Motor neuron (in vitro differentiated cells): Measurements from ENCODE around the gene SERBP1. TPM values are rescaled to one million over a fixed set of nuclear protein-coding genes. Genes with fewer than 3 reads are reported as not detected.
"Not testable (repeated sequence)": the region's sequence is repeated elsewhere in the genome, so short reads cannot be mapped to it uniquely, and the experiment has no call there.

Source experiments
- ATAC-seq, 8 experiments: fragments of 200-7000 bp; cut with Tn5 transposase; replicated peaks in 6 of 8; 2 replicates each; pipeline ENCODE4 v1.8.0; 2021; ENCODE audit warnings: mild to moderate bottlenecking in 8 of 8, moderate library complexity in 8 of 8
- H3K27ac ChIP-seq, 2 donors: fragments of 250-450 bp; sonication (Bioruptor Pico); 2 replicates each; pipeline ENCODE4 v1.9.0; 2021; ENCODE audit warnings: antibody characterized with exemption in 2 of 2, mild to moderate bottlenecking in 2 of 2, moderate library complexity in 1 of 2
- H3K4me1 ChIP-seq, 2 donors: fragments of 250-450 bp; sonication (Bioruptor Pico); replicated peaks in 1 of 2; 2 replicates each; pipeline ENCODE4 v1.6.1; 2021; ENCODE audit warnings: antibody characterized with exemption in 2 of 2, mild to moderate bottlenecking in 2 of 2, moderate library complexity in 1 of 2
- H3K4me3 ChIP-seq, 5 donors: fragments of 250-450 bp; sonication (Bioruptor Pico); 2 replicates each; pipeline ENCODE4 v1.9.0; 2021; ENCODE audit warnings: antibody characterized with exemption in 5 of 5, mild to moderate bottlenecking in 5 of 5, moderate library complexity in 4 of 5
- WGBS, 10 experiments: fragments of 450-650 bp; shearing (Covaris generic); methylation state at CpG; one replicate each; pipeline ENCODE4 v1.0.0; 2022; 5-methylcytosine and 5-hydroxymethylcytosine counted together
- in situ Hi-C, 9 experiments: fragments of 400-800 bp; cut with MboI; loops; one replicate each; pipeline ENCODE4 v1.15.0; 2021; ENCODE audit warnings: low sequenced_read_pairs in 9 of 9, low pct_unique_long_range_greater_than_20kb in 2 of 9; ENCODE audit not compliant: unreplicated experiment in 9 of 9
- total RNA-seq, 8 experiments: library from RNA; unstranded; fragments of 300-600 nt; gene quantifications; 2 replicates each; pipeline versions ENCODE4 v1.2.3 to v1.2.4, GENCODE V29; 2022

SERBP1 gene
- total RNA-seq, 8 experiments from 2014 or later, result 165 to 506 (median 316) TPM

DNA sequence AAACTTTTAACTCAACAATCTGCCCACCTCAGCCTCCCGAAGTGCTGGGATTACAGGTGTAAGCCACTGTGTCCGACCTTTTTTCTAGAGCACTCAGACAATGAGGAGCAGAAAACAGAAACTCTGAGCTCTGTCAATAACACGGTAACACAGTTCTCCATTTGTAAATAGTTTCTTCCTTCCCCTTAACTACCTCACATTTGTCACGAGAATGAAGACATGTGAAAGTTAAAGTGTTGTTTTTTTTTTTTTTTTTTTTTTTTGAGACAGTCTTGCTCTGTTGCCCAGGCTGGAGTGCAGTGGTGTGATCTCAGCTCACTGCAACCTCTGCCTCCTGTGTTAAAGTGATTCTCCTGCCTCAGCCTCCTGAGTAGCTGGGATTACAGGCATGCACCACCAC lies 12.5 kb downstream of the SERBP1 start:
- ATAC-seq, H3K27ac ChIP-seq, H3K4me3 ChIP-seq, in situ Hi-C loops, H3K4me1 ChIP-seq: not testable (repeated sequence)
- 88 to 100% (median 94%) methylated on average over 1 to 4 of the region's 4 CpGs; no CpG with 5 or more reads in 2 of the 10 experiments for WGBS, 10 experiments

- Histone ChIP-seq H3K27ac (no peak overlapping the region), H3K4me3 (no peak overlapping the region), H3K4me1 (no peaks in the 10 kb centered on the region)
- ATAC-seq, result no peak
- WGBS, 10 experiments, result 80 to 100% (median 96%) methylated on average over 1 to 13 of the region's 13 CpGs; no CpG with 5 or more reads in 1 of the 10 experiments
- in situ Hi-C loops, result no loop called here
These were observed 15.2 kb downstream of the SERBP1 start for GRCh38 chr1:67415041-67415440.

- in situ Hi-C loops, result no loop called here
- ATAC-seq, result no peak
- no peak overlapping the region for H3K4me3 ChIP-seq
- H3K4me1 ChIP-seq, result no peaks in the 10 kb centered on the region
- 91 to 100% (median 100%) methylated on average over 1 to 2 of the region's 2 CpGs; no CpG with 5 or more reads in 1 of the 10 experiments for WGBS, 10 experiments
- H3K27ac ChIP-seq, result no peak overlapping the region
These were observed 15.6 kb downstream of the SERBP1 start for GRCh38 chr1:67414574-67414973.

DNA sequence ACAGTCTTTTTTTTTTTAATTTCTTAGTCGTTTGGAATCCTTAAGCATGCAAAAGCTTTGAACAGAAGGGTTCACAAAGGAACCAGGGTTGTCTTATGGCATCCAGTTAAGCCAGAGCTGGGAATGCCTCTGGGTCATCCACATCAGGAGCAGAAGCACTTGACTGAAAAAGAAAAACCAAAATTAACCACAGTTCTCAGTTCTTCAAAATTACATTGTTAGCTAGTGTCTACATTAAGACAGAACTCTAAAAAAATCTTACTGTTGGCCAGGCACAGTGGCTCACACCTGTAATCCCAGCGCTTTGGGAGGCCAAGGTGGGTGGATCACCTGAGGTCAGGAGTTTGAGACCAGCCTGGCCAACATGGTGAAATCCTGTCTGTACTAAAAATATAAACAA lies 17.1 kb downstream of the SERBP1 start:
- H3K4me3 ChIP-seq, H3K4me1 ChIP-seq, ATAC-seq, H3K27ac ChIP-seq, in situ Hi-C loops: not testable (repeated sequence)
- 0 to 100% (median 92%) methylated on average over 1 to 2 of the region's 2 CpGs; no CpG with 5 or more reads in 5 of the 10 experiments for WGBS, 10 experiments

- Histone ChIP-seq H3K4me3 (no peak overlapping the region), H3K27ac (no peak overlapping the region), H3K4me1 (no peaks in the 10 kb centered on the region)
- in situ Hi-C loops, result no loop called here
- WGBS, 10 experiments, result 86 to 100% (median 100%) methylated on average over 1 of the region's 1 CpG; no CpG with 5 or more reads in 2 of the 10 experiments
- no peak for ATAC-seq
These were observed 22.1 kb downstream of the SERBP1 start for GRCh38 chr1:67408148-67408547.

- no peak for ATAC-seq
- Histone ChIP-seq H3K4me3 (no peak overlapping the region), H3K4me1 (no peaks in the 10 kb centered on the region), H3K27ac (no peak overlapping the region)
- in situ Hi-C loops, result no loop called here
- WGBS, 10 experiments, result 23 to 100% (median 96%) methylated on average over 1 to 5 of the region's 5 CpGs
These were observed 22.7 kb downstream of the SERBP1 start for GRCh38 chr1:67407498-67407897.

DNA sequence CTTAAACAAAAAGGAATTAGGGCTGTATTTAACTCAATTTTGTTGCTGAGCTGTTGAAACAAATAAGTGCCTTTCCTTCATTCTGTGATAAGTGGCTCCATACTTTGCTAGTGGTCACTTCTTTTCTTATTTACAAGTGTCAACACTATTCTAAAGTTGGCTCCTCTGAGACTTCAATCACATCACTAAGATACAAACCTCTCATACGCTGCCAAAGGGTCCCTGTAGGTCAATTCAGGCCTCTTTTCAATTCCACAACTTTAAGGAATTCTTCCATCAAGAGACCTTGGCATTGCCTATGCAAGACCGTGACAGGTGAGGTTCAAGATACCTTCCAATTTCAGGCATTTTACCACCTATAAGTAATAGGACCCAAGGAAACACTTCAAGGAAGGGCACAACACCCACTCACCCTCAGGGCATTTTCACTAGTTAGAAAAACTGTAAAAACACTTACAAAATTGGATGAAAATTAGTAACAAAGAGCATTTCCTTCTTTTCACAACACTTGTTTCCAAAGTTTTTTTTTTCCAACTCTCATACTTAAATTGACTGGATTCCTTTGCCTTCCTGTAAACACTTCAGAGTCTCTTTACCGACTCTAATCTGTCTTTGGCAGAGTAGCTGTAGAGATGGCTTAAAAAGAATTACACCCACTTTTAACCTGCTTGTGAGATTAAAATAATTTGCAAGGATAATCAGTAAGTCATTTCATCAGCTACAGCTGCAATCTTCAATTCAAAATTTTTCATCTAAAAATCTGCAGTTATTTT lies 24.5 kb downstream of the SERBP1 start:
- Histone ChIP-seq H3K4me1 (no peaks in the 10 kb centered on the region), H3K27ac (no peak overlapping the region), H3K4me3 (no peak overlapping the region)
- in situ Hi-C loops, result no loop called here
- ATAC-seq, result peak in 1 of 8 experiments; percentile 11
- 50 to 100% (median 81%) methylated on average over 1 to 3 of the region's 3 CpGs for WGBS, 10 experiments

GRCh38 chr1:67404212-67404620 lies 26.0 kb downstream of the SERBP1 start:
- Histone ChIP-seq H3K4me3 (no peak overlapping the region), H3K4me1 (no peaks in the 10 kb centered on the region), H3K27ac (no peak overlapping the region)
- WGBS, 10 experiments, result 24 to 96% (median 72%) methylated on average over 2 to 5 of the region's 5 CpGs; no CpG with 5 or more reads in 2 of the 10 experiments
- in situ Hi-C loops, result no loop called here
- ATAC-seq, result peak in 7 of 8 experiments; percentile 35 to 68 (median 53)

DNA sequence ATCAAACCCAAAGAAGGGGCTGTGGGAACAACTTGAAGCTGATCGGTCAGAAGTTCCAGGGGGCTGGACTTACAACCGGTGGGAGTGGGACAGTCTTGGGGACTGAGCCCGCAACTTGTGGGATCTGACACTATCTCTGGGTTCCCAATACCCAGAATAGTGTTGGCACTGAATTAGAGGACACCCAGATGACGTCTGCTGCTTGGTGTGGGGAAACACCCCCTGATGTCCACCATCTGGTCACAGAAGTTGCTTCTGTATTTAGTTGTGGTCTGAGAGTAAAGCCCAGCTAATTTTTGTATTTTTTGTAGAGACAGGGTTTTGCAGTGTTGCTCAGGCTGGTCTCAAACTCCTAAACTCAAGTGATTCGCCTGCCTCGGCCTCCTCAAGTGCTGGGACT lies 28.8 kb downstream of the SERBP1 start:
- WGBS, 10 experiments, result 93 to 100% (median 97%) methylated on average over 1 to 6 of the region's 6 CpGs; no CpG with 5 or more reads in 5 of the 10 experiments
- peaks cover 0 to 3% of the 10 kb centered on the region in 2 donors for H3K4me1 ChIP-seq
- peak in 1 of 8 experiments; percentile 2 for ATAC-seq
- no peak overlapping the region for H3K4me3 ChIP-seq
- H3K27ac ChIP-seq, result no peak overlapping the region
- in situ Hi-C loops, result no loop called here

DNA sequence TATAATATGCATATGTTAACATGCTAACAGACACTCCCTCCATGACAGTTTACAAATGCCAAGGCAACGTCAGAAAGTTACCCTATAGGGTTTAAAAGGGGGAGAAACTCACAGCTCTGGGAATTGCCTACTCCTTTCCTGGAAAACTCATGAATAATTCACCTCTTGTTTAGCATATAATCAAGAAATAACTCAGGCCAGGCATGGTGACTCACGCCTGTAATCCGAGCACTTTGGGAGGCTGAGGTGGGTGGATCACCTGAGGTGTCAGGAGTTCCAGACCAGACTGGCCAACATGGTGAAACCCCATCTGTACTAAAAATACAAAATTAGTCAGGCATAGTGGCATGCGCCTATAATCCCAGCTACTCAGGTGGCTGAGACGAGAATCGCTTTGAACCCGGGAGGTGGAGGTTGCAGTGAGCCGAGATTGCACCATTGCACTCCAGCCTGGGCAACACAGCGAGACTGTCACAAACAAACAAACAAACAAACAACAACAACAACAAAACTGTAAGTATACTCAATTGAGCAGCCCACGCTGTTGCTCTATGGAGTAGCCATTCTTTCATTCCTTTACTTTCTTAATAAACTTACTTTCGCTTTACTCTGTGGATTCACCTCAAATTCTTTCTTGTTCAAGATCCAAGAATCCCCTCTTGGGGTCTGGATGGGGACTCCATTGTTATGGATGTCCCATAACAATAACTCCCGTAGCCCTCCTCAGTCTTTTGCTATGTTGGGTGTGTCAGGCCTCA lies 30.0 kb downstream of the SERBP1 start:
- H3K27ac ChIP-seq, in situ Hi-C loops, H3K4me3 ChIP-seq, H3K4me1 ChIP-seq: not testable (repeated sequence)
- 66 to 100% (median 85%) methylated on average over 1 to 12 of the region's 12 CpGs for WGBS, 10 experiments
- peak in 4 of 8 experiments; percentile 10 to 86 (median 68) for ATAC-seq

DNA sequence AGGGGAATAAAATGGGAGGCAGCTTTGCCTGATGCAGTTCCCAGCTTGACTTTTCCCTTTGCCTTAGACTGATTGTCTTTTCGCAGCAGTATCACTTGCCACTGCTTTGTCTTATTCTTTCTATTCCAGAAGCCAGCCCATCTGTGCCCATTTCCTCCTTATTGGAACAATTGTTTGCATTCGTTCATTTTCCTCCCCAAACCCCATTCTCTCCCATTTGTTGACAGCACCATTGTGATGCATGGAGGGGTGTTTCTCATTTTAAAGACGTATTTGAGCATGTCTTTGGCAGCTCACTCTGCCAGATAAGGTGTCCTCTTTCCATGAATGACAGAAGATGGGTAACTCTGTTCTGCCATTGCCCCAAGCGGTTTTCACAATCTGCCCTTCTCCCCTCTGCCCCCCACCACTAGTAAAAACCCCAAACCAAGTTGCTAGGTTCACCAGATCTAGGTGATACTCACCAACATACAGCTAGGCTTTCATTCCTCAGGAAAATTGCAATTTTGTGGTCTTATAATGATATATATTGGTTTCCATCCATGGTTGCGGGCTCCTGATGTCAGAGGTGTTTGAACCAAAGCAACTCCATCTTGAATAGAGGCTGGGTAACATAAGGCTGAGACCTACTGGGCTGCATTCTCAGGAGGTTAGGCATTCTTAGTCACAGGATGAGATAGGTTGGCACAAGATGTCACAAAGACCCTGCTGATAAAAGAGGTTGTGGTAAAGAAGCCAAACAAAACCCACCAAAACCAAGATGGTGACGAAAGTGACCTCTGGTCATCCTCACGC lies 30.8 kb downstream of the SERBP1 start:
- WGBS, 10 experiments, result 0 to 74% (median 60%) methylated on average over 1 to 7 of the region's 7 CpGs
- peak in 1 of 8 experiments; percentile 15 for ATAC-seq
- in situ Hi-C loops, result no loop called here

DNA sequence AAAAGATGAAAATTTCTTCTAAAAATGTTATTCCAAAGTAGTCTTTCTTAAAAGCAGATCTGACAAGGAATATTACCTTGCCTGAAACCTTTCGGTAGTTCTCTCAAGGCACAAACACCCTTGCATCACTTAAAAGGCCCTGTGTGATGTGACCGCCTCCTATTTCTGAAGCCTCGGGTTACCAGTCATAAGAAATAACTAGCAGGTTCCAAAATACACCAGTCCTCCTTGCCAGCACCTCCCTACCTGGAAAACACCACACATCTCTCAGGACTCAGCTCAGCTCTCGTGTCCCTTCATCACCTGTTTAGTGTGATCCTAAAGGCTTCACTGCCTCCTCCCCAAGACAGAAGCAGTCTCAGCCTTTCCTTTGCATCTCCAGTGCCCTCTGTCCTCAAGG lies 35.7 kb downstream of the SERBP1 start:
- H3K4me3 ChIP-seq, result no peak overlapping the region
- WGBS, 10 experiments, result 70 to 100% (median 95%) methylated on average over 1 to 4 of the region's 4 CpGs; no CpG with 5 or more reads in 1 of the 10 experiments
- peaks cover 0 to 3% of the 10 kb centered on the region in 2 donors for H3K4me1 ChIP-seq
- ATAC-seq, result no peak
- no peak overlapping the region for H3K27ac ChIP-seq
- in situ Hi-C loops, result no loop called here

More for the DNA sequence above, 30.8 kb downstream of the SERBP1 start:
- Histone ChIP-seq H3K4me1 (peaks cover 0 to 3% of the 10 kb centered on the region in 2 donors), H3K4me3 (no peak overlapping the region), H3K27ac (no peak overlapping the region)
